ENCODE measurements around the gene PLXNA2.

DNA sequence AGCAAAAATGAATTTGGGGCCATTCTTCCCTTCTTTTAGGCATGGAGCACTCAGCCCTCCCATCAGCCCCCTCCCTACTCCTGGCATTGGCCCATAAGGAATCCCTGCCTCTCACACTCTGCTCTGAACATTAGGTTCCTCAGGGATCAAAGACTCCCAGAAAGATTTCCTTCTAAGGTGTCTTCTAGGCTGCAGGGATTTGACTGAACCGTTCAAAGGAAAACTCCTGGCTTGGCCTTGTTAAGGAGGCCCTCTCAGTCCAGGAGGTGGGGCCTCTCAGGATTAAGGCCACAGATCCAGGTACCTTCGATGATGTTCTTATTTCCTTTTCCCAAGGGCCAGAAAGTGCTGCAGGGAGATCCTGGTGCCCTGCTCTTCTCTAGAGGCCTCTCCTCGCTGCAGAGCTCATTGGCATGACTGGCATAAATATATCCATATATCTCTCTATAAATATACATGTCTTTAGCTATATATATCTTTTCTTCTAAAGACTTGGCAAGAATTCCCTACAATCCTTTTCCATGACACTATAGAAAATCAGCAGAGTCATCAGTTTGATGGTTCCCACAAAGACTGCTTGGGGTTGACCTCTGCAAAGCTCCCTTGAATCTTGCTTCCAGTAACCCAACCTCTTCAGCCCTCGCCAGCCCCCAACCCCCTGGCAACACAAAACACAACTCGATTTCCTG is 59.1 kb downstream of the PLXNA2 start:
- no peak for TF ChIP-seq TAF1 (IDR thresholded peaks at IDR 0.05; ENCODE audit: borderline replicate concordance, insufficient read depth, low read length)
- no peak for TF ChIP-seq POLR2AphosphoS5 (IDR thresholded peaks at IDR 0.05; ENCODE audit: low read depth, low read length)
- TF ChIP-seq, protein P1, sequence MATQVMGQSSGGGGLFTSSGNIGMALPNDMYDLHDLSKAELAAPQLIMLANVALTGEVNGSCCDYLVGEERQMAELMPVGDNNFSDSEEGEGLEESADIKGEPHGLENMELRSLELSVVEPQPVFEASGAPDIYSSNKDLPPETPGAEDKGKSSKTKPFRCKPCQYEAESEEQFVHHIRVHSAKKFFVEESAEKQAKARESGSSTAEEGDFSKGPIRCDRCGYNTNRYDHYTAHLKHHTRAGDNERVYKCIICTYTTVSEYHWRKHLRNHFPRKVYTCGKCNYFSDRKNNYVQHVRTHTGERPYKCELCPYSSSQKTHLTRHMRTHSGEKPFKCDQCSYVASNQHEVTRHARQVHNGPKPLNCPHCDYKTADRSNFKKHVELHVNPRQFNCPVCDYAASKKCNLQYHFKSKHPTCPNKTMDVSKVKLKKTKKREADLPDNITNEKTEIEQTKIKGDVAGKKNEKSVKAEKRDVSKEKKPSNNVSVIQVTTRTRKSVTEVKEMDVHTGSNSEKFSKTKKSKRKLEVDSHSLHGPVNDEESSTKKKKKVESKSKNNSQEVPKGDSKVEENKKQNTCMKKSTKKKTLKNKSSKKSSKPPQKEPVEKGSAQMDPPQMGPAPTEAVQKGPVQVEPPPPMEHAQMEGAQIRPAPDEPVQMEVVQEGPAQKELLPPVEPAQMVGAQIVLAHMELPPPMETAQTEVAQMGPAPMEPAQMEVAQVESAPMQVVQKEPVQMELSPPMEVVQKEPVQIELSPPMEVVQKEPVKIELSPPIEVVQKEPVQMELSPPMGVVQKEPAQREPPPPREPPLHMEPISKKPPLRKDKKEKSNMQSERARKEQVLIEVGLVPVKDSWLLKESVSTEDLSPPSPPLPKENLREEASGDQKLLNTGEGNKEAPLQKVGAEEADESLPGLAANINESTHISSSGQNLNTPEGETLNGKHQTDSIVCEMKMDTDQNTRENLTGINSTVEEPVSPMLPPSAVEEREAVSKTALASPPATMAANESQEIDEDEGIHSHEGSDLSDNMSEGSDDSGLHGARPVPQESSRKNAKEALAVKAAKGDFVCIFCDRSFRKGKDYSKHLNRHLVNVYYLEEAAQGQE (IDR thresholded peaks at IDR 0.05; ENCODE audit: insufficient read depth in 1 of 2, low read depth in 2 of 2, low read length in 2 of 2) = no peak
